Esophagus squamous epithelium (tissue), 5 donors: ENCODE data around the gene CHN2. TPM values are rescaled to one million over a fixed set of nuclear protein-coding genes. Genes with fewer than 3 reads are reported as not detected.

Experiments used
- DNase-seq: peaks from one replicate; lab custom pipeline; 2025; lab: John Stamatoyannopoulos, UW
- H3K27ac ChIP-seq, 4 donors: fragments of 200-600 bp; sonication (generic); one replicate each; pipeline ENCODE4 v1.5.1; 2016 to 2019; ENCODE audit warnings: mild to moderate bottlenecking in 1 of 4
- H3K27me3 ChIP-seq, 4 donors: fragments of 200-600 bp; sonication (generic); 1 replicate in 3 of 4; 2 replicates in 1 of 4; pipeline versions ENCODE4 v1.5.1 to v1.6.0; 2017 to 2021; ENCODE audit warnings: antibody characterized with exemption in 1 of 4
- H3K36me3 ChIP-seq, 3 donors: fragments of 200-600 bp; sonication (generic); one replicate each; pipeline ENCODE4 v1.5.1; 2016 to 2019
- H3K4me1 ChIP-seq, 3 donors: fragments of 200-600 bp; sonication (generic); one replicate each; pipeline ENCODE4 v1.5.1; 2017 to 2019
- H3K4me3 ChIP-seq, 4 donors: fragments of 200-600 bp; sonication (generic); 1 replicate in 3 of 4; 2 replicates in 1 of 4; pipeline ENCODE4 v1.5.1; 2016 to 2019; ENCODE audit warnings: mild to moderate bottlenecking in 2 of 4, moderate library complexity in 1 of 4
- H3K9me3 ChIP-seq, 3 donors: fragments of 200-600 bp; sonication (generic); one replicate each; pipeline ENCODE4 v1.5.1; 2016 to 2019
- POLR2A ChIP-seq, 4 donors: fragments of 450-650 bp; IDR thresholded peaks; one replicate each; pipeline ENCODE4 v1.6.1; 2017; ENCODE audit warnings: antibody characterized with exemption in 4 of 4, mild to moderate bottlenecking in 4 of 4, moderate library complexity in 3 of 4
- WGBS, 2 donors: methylation state at CpG; one replicate each; pipeline ENCODE4 v1.1.5; 2018; 5-methylcytosine and 5-hydroxymethylcytosine counted together
- intact Hi-C: fragments of 100-400 bp; cut with DNase I; formaldehyde crosslinking; loops from one replicate; pipeline ENCODE4 v1.15.0; 2022
- total RNA-seq, 4 donors: library from RNA; depleted of rRNA; stranded (reverse); fragments of >200 nt; gene quantifications; one replicate each; pipeline ENCODE4 v1.1.0, GENCODE V29; 2016
- TF ChIP-seq, protein P1 (sequence below), 6 experiments: fragments of 450-650 bp in 4 of 6; fragments of 200-600 bp in 2 of 6; sonication (generic) in 2 of 6; IDR thresholded peaks; one replicate each; pipeline ENCODE4 v1.5.1; 2016 to 2019; ENCODE audit warnings: antibody characterized with exemption in 6 of 6, mild to moderate bottlenecking in 4 of 6, moderate library complexity in 4 of 6
- donor health status: DM: yes; HTN: yes; CAD: no.

CHN2 gene
- total RNA-seq, 4 donors from 2014 or later: 0.08 to 8.6 (median 1.7) TPM

DNA sequence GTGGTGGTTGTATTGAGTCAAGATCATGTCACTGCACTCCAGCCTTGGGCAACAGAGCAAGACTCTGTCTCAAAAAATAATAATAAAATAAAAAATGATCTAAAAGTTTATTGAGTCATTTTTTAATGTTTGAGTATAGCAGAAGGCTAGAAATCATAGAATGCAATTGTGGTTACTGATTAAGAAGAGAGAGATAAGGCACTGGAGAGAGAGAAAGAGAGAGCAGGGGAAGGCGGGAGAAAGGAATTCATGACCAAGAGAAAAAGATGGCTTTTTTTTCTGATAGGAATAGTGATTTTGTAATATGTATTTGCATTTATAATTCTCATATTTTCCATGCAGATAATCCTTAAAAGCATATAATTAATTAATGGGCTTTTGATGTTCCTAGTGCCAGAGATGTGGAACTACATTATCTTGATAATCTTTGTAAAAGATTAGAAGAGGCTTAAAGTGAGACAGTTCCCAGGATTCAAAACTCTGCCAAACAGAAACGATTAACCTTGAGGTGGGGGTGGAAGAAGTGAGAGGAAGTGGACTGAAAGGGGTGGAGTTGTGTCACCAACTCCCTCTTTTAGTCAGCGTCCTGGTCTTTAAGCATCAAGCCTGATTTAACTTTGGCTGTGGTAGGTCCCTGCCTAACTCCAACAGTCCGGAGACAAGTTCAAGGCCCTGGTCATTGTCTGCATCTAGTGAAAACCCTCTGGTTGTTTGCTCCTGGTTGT is 76.2 kb downstream of the CHN2 start:
- H3K27ac ChIP-seq: no peak overlapping the region
- 43 to 49% methylated on average over 4 of the region's 4 CpGs for WGBS, 2 donors
- peaks cover 0 to 4% (median 0%) of the 10 kb centered on the region in 3 donors for H3K4me1 ChIP-seq
- H3K4me3 ChIP-seq: no peak overlapping the region
- H3K9me3 ChIP-seq: no peaks in the 10 kb centered on the region
- no peaks in the 10 kb centered on the region for H3K36me3 ChIP-seq
- H3K27me3 ChIP-seq: no peaks in the 10 kb centered on the region
- no peak for DNase-seq
- TF ChIP-seq, protein P1, sequence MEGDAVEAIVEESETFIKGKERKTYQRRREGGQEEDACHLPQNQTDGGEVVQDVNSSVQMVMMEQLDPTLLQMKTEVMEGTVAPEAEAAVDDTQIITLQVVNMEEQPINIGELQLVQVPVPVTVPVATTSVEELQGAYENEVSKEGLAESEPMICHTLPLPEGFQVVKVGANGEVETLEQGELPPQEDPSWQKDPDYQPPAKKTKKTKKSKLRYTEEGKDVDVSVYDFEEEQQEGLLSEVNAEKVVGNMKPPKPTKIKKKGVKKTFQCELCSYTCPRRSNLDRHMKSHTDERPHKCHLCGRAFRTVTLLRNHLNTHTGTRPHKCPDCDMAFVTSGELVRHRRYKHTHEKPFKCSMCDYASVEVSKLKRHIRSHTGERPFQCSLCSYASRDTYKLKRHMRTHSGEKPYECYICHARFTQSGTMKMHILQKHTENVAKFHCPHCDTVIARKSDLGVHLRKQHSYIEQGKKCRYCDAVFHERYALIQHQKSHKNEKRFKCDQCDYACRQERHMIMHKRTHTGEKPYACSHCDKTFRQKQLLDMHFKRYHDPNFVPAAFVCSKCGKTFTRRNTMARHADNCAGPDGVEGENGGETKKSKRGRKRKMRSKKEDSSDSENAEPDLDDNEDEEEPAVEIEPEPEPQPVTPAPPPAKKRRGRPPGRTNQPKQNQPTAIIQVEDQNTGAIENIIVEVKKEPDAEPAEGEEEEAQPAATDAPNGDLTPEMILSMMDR (IDR thresholded peaks at IDR 0.05): no peak
- no peak for TF ChIP-seq POLR2A (IDR thresholded peaks at IDR 0.05)
- intact Hi-C loops: no loop called here

DNA sequence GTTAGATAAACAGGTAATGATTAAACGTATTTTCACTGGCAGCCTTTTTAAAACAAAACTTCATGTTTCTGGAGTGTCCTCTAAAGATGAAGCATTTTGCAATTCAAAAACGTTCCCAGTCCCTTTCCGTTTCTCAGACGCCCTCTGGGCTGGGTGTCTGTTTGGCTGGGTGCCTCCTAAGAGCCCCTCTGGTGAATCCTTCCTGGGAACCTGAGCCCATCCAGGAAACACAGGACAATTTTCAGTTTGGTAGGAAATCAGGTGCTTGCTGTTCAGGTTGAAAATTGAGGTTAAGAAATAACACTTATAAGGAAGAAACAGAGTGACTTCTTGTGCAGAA is 76.7 kb downstream of the CHN2 start:
- no peaks in the 10 kb centered on the region for H3K36me3 ChIP-seq
- 40 to 48% methylated on average over 4 of the region's 4 CpGs for WGBS, 2 donors
- intact Hi-C loops: no loop called here
- peaks cover 0 to 4% (median 0%) of the 10 kb centered on the region in 3 donors for H3K4me1 ChIP-seq
- no peak overlapping the region for H3K27ac ChIP-seq
- no peak for TF ChIP-seq POLR2A (IDR thresholded peaks at IDR 0.05)
- TF ChIP-seq, protein P1 (IDR thresholded peaks at IDR 0.05): no peak
- H3K9me3 ChIP-seq: no peaks in the 10 kb centered on the region
- no peaks in the 10 kb centered on the region for H3K27me3 ChIP-seq
- no peak for DNase-seq
- no peak overlapping the region for H3K4me3 ChIP-seq

DNA sequence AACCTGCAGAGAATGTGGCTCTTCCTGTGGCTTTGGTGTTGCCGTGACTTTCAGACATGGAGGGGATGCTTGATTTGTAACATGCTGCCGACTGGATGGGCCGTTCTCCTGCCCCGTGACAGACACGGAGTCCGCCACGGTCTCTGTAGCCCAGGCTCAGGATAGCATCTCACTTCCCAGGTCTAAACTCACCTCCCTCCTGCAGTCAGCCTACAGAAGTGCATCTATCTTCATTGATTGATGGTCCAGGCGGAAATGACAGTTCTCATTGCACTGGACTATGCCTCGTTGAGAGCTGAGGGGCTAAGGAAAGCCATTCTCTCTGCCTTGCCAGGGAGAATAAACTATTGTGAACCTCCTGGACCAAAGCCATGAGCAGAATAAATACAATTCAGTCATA is 77.5 kb downstream of the CHN2 start:
- peaks cover 0 to 4% (median 0%) of the 10 kb centered on the region in 3 donors for H3K4me1 ChIP-seq
- no peaks in the 10 kb centered on the region for H3K9me3 ChIP-seq
- H3K4me3 ChIP-seq: no peak overlapping the region
- no peak for DNase-seq
- intact Hi-C loops: no loop called here
- no peaks in the 10 kb centered on the region for H3K36me3 ChIP-seq
- no peaks in the 10 kb centered on the region for H3K27me3 ChIP-seq
- no peak overlapping the region for H3K27ac ChIP-seq
- WGBS, 2 donors: 57 to 94% methylated on average over 2 to 8 of the region's 9 CpGs
- TF ChIP-seq, protein P1 (IDR thresholded peaks at IDR 0.05): no peak
- TF ChIP-seq POLR2A (IDR thresholded peaks at IDR 0.05): no peak

DNA sequence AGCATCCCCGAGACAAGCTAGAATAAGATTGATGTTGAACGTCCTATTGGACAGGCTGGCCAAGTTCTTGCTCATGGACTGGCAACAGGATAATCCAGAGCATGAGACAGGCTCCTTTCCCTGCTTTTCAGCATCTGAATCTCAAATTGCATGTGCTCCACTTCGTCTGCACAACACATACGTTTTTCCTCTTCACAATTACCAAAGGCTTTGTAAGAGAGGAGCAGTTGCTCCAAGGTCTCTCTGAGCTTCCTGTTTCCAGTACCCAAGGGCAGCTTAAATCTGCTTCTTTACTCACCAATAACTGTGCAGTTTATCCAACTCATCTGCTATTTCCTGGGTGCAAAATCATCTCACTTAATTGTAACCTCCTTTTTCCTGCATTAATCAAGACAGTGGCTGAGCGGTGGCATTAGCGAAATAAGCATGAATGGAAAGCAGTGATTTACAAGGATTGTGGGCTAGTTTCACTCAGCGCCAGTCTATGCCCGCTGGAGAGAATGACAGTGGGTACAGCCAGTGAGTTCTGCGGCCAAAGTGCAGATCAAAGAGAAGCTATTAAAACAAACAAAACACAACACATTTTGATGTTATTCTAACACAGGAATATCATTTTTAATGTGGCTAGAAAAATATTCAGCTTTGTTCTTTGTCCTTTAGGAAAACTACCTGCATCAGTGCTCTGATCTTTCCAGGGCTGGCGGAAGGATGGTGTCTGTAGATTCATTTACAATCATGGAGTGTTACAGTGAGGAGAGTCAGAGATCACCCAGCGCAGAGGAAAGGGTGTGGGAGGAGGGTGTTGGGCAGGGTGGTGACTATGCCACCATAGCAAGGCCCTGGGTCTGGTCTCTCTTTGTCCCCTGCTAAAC is 79.8 kb downstream of the CHN2 start:
- WGBS, 2 donors: 57 to 63% methylated on average over 11 of the region's 11 CpGs
- intact Hi-C loops: no loop called here
- no peak for DNase-seq

More for the DNA sequence above, 79.8 kb downstream of the CHN2 start:
- Histone ChIP-seq H3K4me3 (no peak overlapping the region), H3K27ac (no peak overlapping the region), H3K9me3 (no peaks in the 10 kb centered on the region), H3K27me3 (no peaks in the 10 kb centered on the region), H3K36me3 (no peaks in the 10 kb centered on the region), H3K4me1 (peaks cover 0 to 4% (median 0%) of the 10 kb centered on the region in 3 donors)
- TF ChIP-seq, protein P1 (IDR thresholded peaks at IDR 0.05): no peak
- TF ChIP-seq POLR2A (IDR thresholded peaks at IDR 0.05): no peak
